Anterior cingulate cortex (tissue), 58 donors: ENCODE data around the gene SNAI3.

Experiments used
- DNase-seq, 58 donors: peaks; one replicate each; lab custom pipeline; 2025; lab: John Stamatoyannopoulos, UW

Gene SNAI3

GRCh38 chr16:88686439-88687253, at the start of gene SNAI3:
Gene SNAI3 (minus strand): TSS chr16:88686507. CDS start chr16:88686406, 101 bp downstream.
- peak in 38 of 58 donors; percentile 11 to 62 (median 35) for DNase-seq

GRCh38 chr16:88736088-88736487, 49.8 kb upstream of the SNAI3 start:
- no peak for DNase-seq

- no peak for DNase-seq
Measured at GRCh38 chr16:88735616-88736015, 49.3 kb upstream of the SNAI3 start.

GRCh38 chr16:88735121-88735520, 48.8 kb upstream of the SNAI3 start:
- DNase-seq = no peak

GRCh38 chr16:88734361-88734728, 48.0 kb upstream of the SNAI3 start:
- no peak for DNase-seq

GRCh38 chr16:88733630-88734360, 47.5 kb upstream of the SNAI3 start:
- no peak for DNase-seq

GRCh38 chr16:88732961-88733294, 46.6 kb upstream of the SNAI3 start:
- DNase-seq = no peak

- DNase-seq = no peak
Measured at GRCh38 chr16:88732172-88732960, 46.1 kb upstream of the SNAI3 start.

GRCh38 chr16:88731699-88732098, 45.4 kb upstream of the SNAI3 start:
- peak in 26 of 58 donors; percentile 7 to 81 (median 51) for DNase-seq

- DNase-seq = no peak
Measured at GRCh38 chr16:88730632-88731607, 44.6 kb upstream of the SNAI3 start.

- no peak for DNase-seq
Measured at GRCh38 chr16:88727871-88728270, 41.6 kb upstream of the SNAI3 start.

- DNase-seq = no peak
Measured at GRCh38 chr16:88726981-88727380, 40.7 kb upstream of the SNAI3 start.

GRCh38 chr16:88726408-88726749, 40.1 kb upstream of the SNAI3 start:
- no peak for DNase-seq

- DNase-seq = no peak
Measured at GRCh38 chr16:88725609-88726407, 39.5 kb upstream of the SNAI3 start.

- no peak for DNase-seq
Measured at GRCh38 chr16:88724855-88725555, 38.7 kb upstream of the SNAI3 start.

- DNase-seq = no peak
Measured at GRCh38 chr16:88723911-88724310, 37.6 kb upstream of the SNAI3 start.

- no peak for DNase-seq
Measured at GRCh38 chr16:88723507-88723887, 37.2 kb upstream of the SNAI3 start.

- no peak for DNase-seq
Measured at GRCh38 chr16:88722784-88723506, 36.6 kb upstream of the SNAI3 start.
